Subcutaneous adipose tissue (tissue), 4 donors: ENCODE results near the gene GALNT17. TPM values are rescaled to one million over a fixed set of nuclear protein-coding genes. Genes with fewer than 3 reads are reported as not detected.

ENCODE experiments used
- CTCF ChIP-seq: fragments of 450-650 bp; IDR thresholded peaks from one replicate; pipeline ENCODE4 v1.5.1; 2016; ENCODE audit warnings: low read depth, mild to moderate bottlenecking, control low read depth, antibody characterized with exemption, moderate library complexity
- total RNA-seq, 4 donors: library from RNA; depleted of rRNA; stranded (reverse); fragments of >200 nt; gene quantifications; one replicate each; pipeline ENCODE4 v1.1.0, GENCODE V29; 2016

GALNT17 gene
- total RNA-seq = 10 to 100 TPM in 2 of 4 donors, 1 to 10 TPM in 2; 1.3 to 12.2 (median 6.7) TPM

GRCh38 chr7:71132127-71132376, at the start of gene GALNT17:
GALNT17 (plus strand) TSS chr7:71132144.
- no peak for TF ChIP-seq CTCF

- no peak for TF ChIP-seq CTCF
Measured at GRCh38 chr7:71095266-71095860, 36.6 kb upstream of the GALNT17 start.

GRCh38 chr7:71096351-71096750, 35.6 kb upstream of the GALNT17 start:
- TF ChIP-seq CTCF = no peak

GRCh38 chr7:71106226-71106625, 25.7 kb upstream of the GALNT17 start:
- no peak for TF ChIP-seq CTCF

GRCh38 chr7:71112436-71112835, 19.5 kb upstream of the GALNT17 start:
- no peak for TF ChIP-seq CTCF

GRCh38 chr7:71120096-71120495, 11.8 kb upstream of the GALNT17 start:
- TF ChIP-seq CTCF = no peak

- no peak for TF ChIP-seq CTCF
Measured at GRCh38 chr7:71129126-71129525, 2.8 kb upstream of the GALNT17 start.
